Endothelial cell of umbilical vein (primary cell): ENCODE results near the gene CRHR2. TPM values are rescaled to one million over a fixed set of nuclear protein-coding genes. Genes with fewer than 3 reads are reported as not detected.

Experiments used
- BruUV-seq: library from RNA; stranded (reverse); fragments of 400-500 nt; replicated peaks from 2 replicates; lab custom pipeline; 2021; lab: Mats Ljungman, UMichigan
- CTCF ChIA-PET: fragments of 300-600, 350-600 bp; sonication (Branson Sonifier 250); formaldehyde crosslinking; loops from one replicate; lab custom pipeline; 2021; ENCODE audit warnings: antibody characterized with exemption, inconsistent platforms; lab: Charles Lee
- POLR2A ChIA-PET: fragments of 300-600, 350-600 bp; sonication (Branson Sonifier 250); formaldehyde crosslinking; loops from one replicate; lab custom pipeline; 2021; ENCODE audit warnings: antibody characterized with exemption, inconsistent platforms; lab: Charles Lee
- DNase-seq: peaks from one replicate; pipeline ENCODE4 v3.0.0-alpha.2; 2011; ENCODE audit warnings: low read depth, low spot score
- FAIRE-seq: peaks from 2 replicates; lab custom pipeline; 2011; peaks lifted over from hg19 to GRCh38; lab: Jason Lieb, UNC
- H2AFZ ChIP-seq: 2 replicates; pipeline ENCODE4 v1.6.0; 2012; ENCODE audit warnings: low read depth, low read length, control low read depth, inconsistent platforms
- H3K27ac ChIP-seq: 2 replicates; pipeline ENCODE4 v1.5.1; 2011; ENCODE audit warnings: low read depth, mild to moderate bottlenecking, control low read depth, low read length, moderate library complexity; ENCODE audit not compliant: insufficient read depth
- H3K27me3 ChIP-seq, 2 experiments: 2 replicates each; pipeline versions ENCODE4 v1.6.0 to v1.6.1; 2011; ENCODE audit warnings: low read length in 2 of 2, mixed read lengths in 1 of 2; ENCODE audit not compliant: control insufficient read depth in 2 of 2, insufficient read depth in 2 of 2
- H3K36me3 ChIP-seq, 2 experiments: 2 replicates in 1 of 2; 3 replicates in 1 of 2; pipeline ENCODE4 v1.5.1; 2011; ENCODE audit warnings: low read length in 2 of 2, mild to moderate bottlenecking in 1 of 2, moderate library complexity in 1 of 2; ENCODE audit not compliant: control insufficient read depth in 2 of 2, insufficient read depth in 2 of 2; ENCODE audit errors: extremely low read depth in 1 of 2
- H3K4me1 ChIP-seq: 3 replicates; pipeline ENCODE4 v1.5.1; 2011; ENCODE audit warnings: mild to moderate bottlenecking, low read length; ENCODE audit not compliant: control insufficient read depth, insufficient read depth; ENCODE audit errors: extremely low read depth
- H3K4me2 ChIP-seq: 2 replicates; pipeline ENCODE4 v1.6.1; 2011; ENCODE audit warnings: low read length, control low read depth, mixed read lengths; ENCODE audit not compliant: insufficient read depth
- H3K4me3 ChIP-seq, 3 experiments: fragments of 200-600 bp in 1 of 3; sonication (generic), shearing (Covaris generic) in 1 of 3; replicated peaks in 1 of 3; 2 replicates each; pipeline ENCODE4 v1.5.1; 2011 to 2016; ENCODE audit warnings: control low read depth in 3 of 3, low read length in 3 of 3, mild to moderate bottlenecking in 2 of 3, inconsistent platforms in 1 of 3, low read depth in 1 of 3, moderate library complexity in 1 of 3; ENCODE audit not compliant: insufficient read depth in 1 of 3
- H3K79me2 ChIP-seq: 2 replicates; pipeline ENCODE4 v1.6.0; 2012; ENCODE audit warnings: low read length, inconsistent platforms; ENCODE audit not compliant: control insufficient read depth, insufficient read depth
- H3K9ac ChIP-seq: replicated peaks from 2 replicates; pipeline ENCODE3; 2011; ENCODE audit warnings: low read length, control low read depth; ENCODE audit not compliant: insufficient read depth; ENCODE audit errors: extremely low read depth
- H3K9me1 ChIP-seq: replicated peaks from 3 replicates; pipeline ENCODE4 v1.6.0; 2011; ENCODE audit warnings: mild to moderate bottlenecking, low read length; ENCODE audit not compliant: control insufficient read depth, insufficient read depth; ENCODE audit errors: extremely low read depth
- H3K9me3 ChIP-seq: replicated peaks from 2 replicates; pipeline ENCODE4 v1.5.1; 2012; ENCODE audit warnings: low read length, inconsistent platforms; ENCODE audit not compliant: control insufficient read depth, insufficient read depth
- H4K20me1 ChIP-seq: replicated peaks from 2 replicates; pipeline ENCODE3; 2011; ENCODE audit warnings: mild to moderate bottlenecking, low read length; ENCODE audit not compliant: control insufficient read depth, insufficient read depth; ENCODE audit errors: extremely low read depth
- EZH2 ChIP-seq: IDR thresholded peaks from 2 replicates; pipeline ENCODE4 v1.6.1; 2012; ENCODE audit warnings: borderline replicate concordance, low read depth, mild to moderate bottlenecking, moderate library complexity, low read length, inconsistent platforms; ENCODE audit not compliant: severe bottlenecking
- FOS ChIP-seq: IDR thresholded peaks from 2 replicates; pipeline ENCODE4 v1.6.1; 2011; ENCODE audit warnings: mild to moderate bottlenecking, low read length, moderate library complexity, borderline replicate concordance; ENCODE audit not compliant: insufficient read depth
- GATA2 ChIP-seq: IDR thresholded peaks from 2 replicates; pipeline ENCODE4 v1.7.0; 2011; ENCODE audit warnings: low read depth, mild to moderate bottlenecking, moderate library complexity, mixed read lengths, low read length; ENCODE audit not compliant: insufficient read length, insufficient read depth
- JUN ChIP-seq: IDR thresholded peaks from 2 replicates; pipeline ENCODE4 v1.6.1; 2011; ENCODE audit warnings: borderline replicate concordance, low read depth; ENCODE audit not compliant: insufficient read length, insufficient read depth
- MYC ChIP-seq: IDR thresholded peaks from one replicate; pipeline ENCODE4 v1.6.1; 2011; ENCODE audit warnings: mild to moderate bottlenecking, low read depth, low read length
- POLR2A ChIP-seq: IDR thresholded peaks from 2 replicates; pipeline ENCODE4 v1.6.1; 2012; ENCODE audit warnings: low read depth, mild to moderate bottlenecking, control low read depth, low read length
- POLR2AphosphoS5 ChIP-seq: IDR thresholded peaks from 2 replicates; pipeline ENCODE4 v1.6.1; 2012; ENCODE audit warnings: low read depth, mild to moderate bottlenecking, control low read depth, low read length, moderate library complexity; ENCODE audit not compliant: insufficient read depth
- dilution Hi-C: fragments of 300-500 bp; cut with MboI; formaldehyde crosslinking; loops from one replicate; pipeline ENCODE4 v1.15.0; 2019; ENCODE audit warnings: low sequenced_read_pairs; ENCODE audit not compliant: extremely low pct_ligation_motif_present
- intact Hi-C: fragments of 100-400 bp; cut with micrococcal nuclease; formaldehyde crosslinking; loops from one replicate; pipeline ENCODE4 v1.10.0; 2022
- polyA plus RNA-seq, 4 experiments: library from polyadenylated mRNA; depleted of rRNA in 3 of 4; stranded (reverse) in 3 of 4; unstranded in 1 of 4; fragments of >200 nt; gene quantifications; 2 replicates each; pipeline versions ENCODE4 v1.2.1 to v1.2.3, GENCODE V29; 2011 to 2012; ENCODE audit warnings: missing spikeins in 1 of 4
- total RNA-seq: library from RNA; stranded (reverse); gene quantifications from 2 replicates; pipeline ENCODE4 v1.2.3, GENCODE V29; 2021
- TF ChIP-seq, protein P1 (sequence below): IDR thresholded peaks from 2 replicates; pipeline ENCODE4 v1.6.1; 2011; ENCODE audit not compliant: insufficient read depth, insufficient read length
- TF ChIP-seq, protein P2 (sequence below), 2 donors: IDR thresholded peaks; 1 replicate in 1 of 2; 2 replicates in 1 of 2; pipeline ENCODE4 v1.5.1; 2011; ENCODE audit warnings: low read length in 2 of 2, mild to moderate bottlenecking in 2 of 2, moderate library complexity in 2 of 2, control low read depth in 1 of 2, inconsistent platforms in 1 of 2, low read depth in 1 of 2; ENCODE audit not compliant: insufficient read depth in 1 of 2; ENCODE audit errors: extremely low read depth in 1 of 2

The CRHR2 gene
- total and polyA plus RNA-seq, 2 donors (not counting 3 experiments of a cell fraction or from before 2014, with no cell fraction given) = not detected

DNA sequence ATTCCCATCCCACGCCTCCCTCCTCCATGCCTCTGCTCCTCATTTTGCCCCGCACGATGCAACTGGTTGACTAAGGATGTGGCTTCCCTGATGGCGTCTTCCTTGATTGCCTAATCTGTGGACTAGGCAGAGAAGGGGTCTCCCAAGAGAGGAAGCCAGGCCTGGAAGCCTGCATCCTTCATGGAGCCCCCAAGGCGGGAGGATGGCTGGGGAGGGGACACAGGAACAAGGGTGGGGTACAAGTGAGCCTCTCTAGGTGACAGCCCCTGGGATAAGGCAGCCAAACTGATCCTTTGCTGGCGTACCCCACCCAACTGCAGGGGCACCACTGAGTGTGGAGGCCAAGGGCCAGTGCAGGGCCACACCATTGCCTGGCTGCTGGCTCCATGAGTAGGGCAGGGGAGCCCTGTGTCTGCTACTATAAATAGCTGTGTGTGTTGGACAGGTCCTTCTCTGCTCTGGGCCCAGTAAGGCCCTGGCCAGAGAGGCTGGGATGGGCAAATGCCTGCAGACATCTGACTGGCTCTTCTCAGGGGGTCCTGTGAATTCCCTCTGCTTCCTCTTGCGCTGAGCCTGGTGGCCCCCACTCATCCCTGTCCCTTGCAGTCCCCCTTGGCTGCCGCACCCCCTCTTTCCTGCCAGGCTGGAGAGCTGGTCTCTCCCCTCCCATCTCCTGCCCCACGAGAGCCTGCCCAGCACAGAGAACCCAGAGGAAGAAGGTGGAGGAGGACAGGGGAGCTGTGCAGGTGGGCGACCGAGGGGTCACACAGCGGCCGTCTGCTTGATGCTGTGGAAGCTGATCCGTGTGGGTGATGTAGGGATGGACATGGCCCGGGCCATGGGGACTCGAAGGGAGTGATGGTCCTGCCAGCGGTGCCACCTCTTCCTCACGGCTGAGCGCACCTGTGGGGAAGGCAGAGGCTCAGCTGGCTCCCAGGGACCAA is 29.3 kb downstream of the CRHR2 start:
- H3K4me2 ChIP-seq = no peak overlapping the region
- dilution Hi-C loops = no loop called here
- H3K27me3 ChIP-seq = no peaks in the 10 kb centered on the region
- intact Hi-C loops = no loop called here
- no TSS peak for BruUV-seq
- H3K27ac ChIP-seq = no peak overlapping the region
- no peak overlapping the region for H3K4me3 ChIP-seq
- no peak overlapping the region for H3K9ac ChIP-seq
- no peak for TF ChIP-seq GATA2
- no peak for TF ChIP-seq POLR2A
- no peak for TF ChIP-seq JUN
- no peak for TF ChIP-seq FOS
- no peak for TF ChIP-seq POLR2AphosphoS5
- TF ChIP-seq, protein P1, sequence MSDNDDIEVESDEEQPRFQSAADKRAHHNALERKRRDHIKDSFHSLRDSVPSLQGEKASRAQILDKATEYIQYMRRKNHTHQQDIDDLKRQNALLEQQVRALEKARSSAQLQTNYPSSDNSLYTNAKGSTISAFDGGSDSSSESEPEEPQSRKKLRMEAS = no peak
- TF ChIP-seq, protein P2, sequence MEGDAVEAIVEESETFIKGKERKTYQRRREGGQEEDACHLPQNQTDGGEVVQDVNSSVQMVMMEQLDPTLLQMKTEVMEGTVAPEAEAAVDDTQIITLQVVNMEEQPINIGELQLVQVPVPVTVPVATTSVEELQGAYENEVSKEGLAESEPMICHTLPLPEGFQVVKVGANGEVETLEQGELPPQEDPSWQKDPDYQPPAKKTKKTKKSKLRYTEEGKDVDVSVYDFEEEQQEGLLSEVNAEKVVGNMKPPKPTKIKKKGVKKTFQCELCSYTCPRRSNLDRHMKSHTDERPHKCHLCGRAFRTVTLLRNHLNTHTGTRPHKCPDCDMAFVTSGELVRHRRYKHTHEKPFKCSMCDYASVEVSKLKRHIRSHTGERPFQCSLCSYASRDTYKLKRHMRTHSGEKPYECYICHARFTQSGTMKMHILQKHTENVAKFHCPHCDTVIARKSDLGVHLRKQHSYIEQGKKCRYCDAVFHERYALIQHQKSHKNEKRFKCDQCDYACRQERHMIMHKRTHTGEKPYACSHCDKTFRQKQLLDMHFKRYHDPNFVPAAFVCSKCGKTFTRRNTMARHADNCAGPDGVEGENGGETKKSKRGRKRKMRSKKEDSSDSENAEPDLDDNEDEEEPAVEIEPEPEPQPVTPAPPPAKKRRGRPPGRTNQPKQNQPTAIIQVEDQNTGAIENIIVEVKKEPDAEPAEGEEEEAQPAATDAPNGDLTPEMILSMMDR (IDR thresholded peaks at IDR 0.05; ENCODE audit: extremely low read depth in 1 of 2, insufficient read depth in 1 of 2, low read depth in 1 of 2, low read length in 2 of 2) = no peak
- TF ChIP-seq MYC = no peak
- TF ChIP-seq EZH2 = no peak
- H3K36me3 ChIP-seq = no peaks in the 10 kb centered on the region
- H3K9me1 ChIP-seq = no peaks in the 10 kb centered on the region
- no peaks in the 10 kb centered on the region for H3K79me2 ChIP-seq
- FAIRE-seq = no peak
- no peak overlapping the region for H2AFZ ChIP-seq
- ChIA-PET CTCF (interaction anchor here (1.3 kb wide), 1 partner anchor 10 kb away, joined by 3 read pairs; no protein-coding TSS in a partner anchor), POLR2A (no interaction called here)
- H3K9me3 ChIP-seq = no peaks in the 10 kb centered on the region
- H3K4me1 ChIP-seq = no peaks in the 10 kb centered on the region
- H4K20me1 ChIP-seq = no peaks in the 10 kb centered on the region
- DNase-seq = no peak
